Pancreas (tissue), 10 donors: ENCODE results near the gene DOCK3. TPM values are rescaled to one million over a fixed set of nuclear protein-coding genes. Genes with fewer than 3 reads are reported as not detected.

Source experiments
- ATAC-seq, 4 donors: fragments of 200-7000 bp; cut with Tn5 transposase; one replicate each; pipeline versions ENCODE4 v1.8.0 to v1.9.1; 2020; ENCODE audit warnings: mild to moderate bottlenecking in 4 of 4, moderate library complexity in 4 of 4
- DNase-seq, 6 donors: peaks; one replicate each; pipeline ENCODE4 v3.0.0-alpha.2; 2020
- FAIRE-seq: peaks from 2 replicates; lab custom pipeline; 2012; peaks lifted over from hg19 to GRCh38; lab: Jason Lieb, UNC
- H3K27ac ChIP-seq, 4 donors: fragments of 200-600 bp; sonication (generic); 1 replicate in 3 of 4; 2 replicates in 1 of 4; pipeline versions ENCODE4 v1.5.0 to v1.8.0; 2020
- H3K27me3 ChIP-seq, 4 donors: fragments of 200-600 bp; one replicate each; pipeline ENCODE4 v1.8.0; 2021
- H3K36me3 ChIP-seq, 3 donors: fragments of 200-600 bp; sonication (generic) in 1 of 3; one replicate each; pipeline versions ENCODE4 v1.5.0 to v1.8.0; 2020 to 2021
- H3K4me1 ChIP-seq, 3 donors: fragments of 200-600 bp; one replicate each; pipeline ENCODE4 v1.8.0; 2021
- H3K4me3 ChIP-seq, 4 donors: fragments of 200-600 bp; sonication (generic) in 2 of 4; one replicate each; pipeline versions ENCODE4 v1.5.0 to v1.8.0; 2020 to 2021
- H3K9me3 ChIP-seq, 4 donors: fragments of 200-600 bp; one replicate each; pipeline ENCODE4 v1.8.0; 2021
- WGBS, 2 donors: extraction: QIAGEN DNeasy Blood & Tissue Kit; methylation state at CpG; one replicate each; pipeline ENCODE4 v1.1.7; 2013; 5-methylcytosine and 5-hydroxymethylcytosine counted together
- intact Hi-C, 3 donors: fragments of 100-400 bp; cut with DNase I; formaldehyde crosslinking; loops; one replicate each; pipeline versions ENCODE4 v1.11.1 to v1.14.2; 2022
- polyA plus RNA-seq, 2 donors: library from polyadenylated mRNA; stranded (reverse); fragments of 200-250 nt; gene quantifications; one replicate each; pipeline ENCODE4 v1.2.3, GENCODE V29; 2013
- total RNA-seq, 6 donors: library from RNA; stranded (reverse); fragmentation: NEBNext Ultra II Directional in 4 of 6; extraction: Animal tissue kit (Norgen Biotek cat#: 25700) in 4 of 6; gene quantifications; one replicate each; pipeline versions ENCODE4 v1.2.1 to v1.2.4, GENCODE V29; 2021 to 2023
- TF ChIP-seq, protein P1 (sequence below), 4 donors: fragments of 200-600 bp; sonication (generic) in 3 of 4; IDR thresholded peaks; one replicate each; pipeline versions ENCODE4 v1.5.0 to v1.8.0; 2021; ENCODE audit warnings: antibody characterized with exemption in 4 of 4
- donor health status: healthy with polysubstance abuse.
- donor health status: DM: no; HTN: no; CAD: no; lungs with moderate emphysema.
- donor health status: DM: no; HTN: no; CAD: no.
- donor health status: control.
- donor health status: control.
- donor health status: Bipolar disorder and iron deficiency.
- donor health status: DM: yes; HTN: yes; CAD: no.
- donor health status: DM: no; HTN: no; CAD: no.
- donor health status: DM: no; HTN: no; CAD: no.
- donor health status: DM: yes; HTN: yes; CAD: no.

Gene DOCK3
- total and polyA plus RNA-seq, 8 donors: 0.09 to 1.5 (median 0.36) TPM

DNA sequence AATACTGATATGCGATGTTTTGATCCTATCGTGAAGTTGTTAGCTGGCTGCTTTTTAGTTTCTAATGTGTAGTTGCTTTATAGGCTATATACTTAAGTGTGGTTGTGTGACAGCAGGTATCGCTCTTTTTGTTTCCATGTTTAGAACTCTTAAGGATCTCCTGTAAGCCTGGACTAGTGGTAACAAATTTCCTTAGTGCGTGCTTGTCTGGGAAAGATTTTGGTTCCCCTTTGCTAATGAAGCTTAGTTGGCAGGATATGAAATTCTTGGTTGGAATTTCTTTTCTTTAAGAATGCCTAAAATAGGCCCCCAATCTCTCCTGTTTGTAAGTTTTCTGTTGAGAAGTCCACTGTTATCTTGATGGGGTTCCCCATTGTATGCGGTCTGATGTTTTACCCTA, 173.6 kb downstream of the DOCK3 start:
- no peak for FAIRE-seq
- Histone ChIP-seq H3K4me1 (no peaks in the 10 kb centered on the region), H3K9me3 (no peaks in the 10 kb centered on the region), H3K4me3 (no peak overlapping the region), H3K36me3 (no peaks in the 10 kb centered on the region), H3K27ac (no peak overlapping the region), H3K27me3 (no peaks in the 10 kb centered on the region)
- DNase-seq: no peak
- ATAC-seq: no peak
- WGBS, 2 donors: 89 to 96% methylated on average over 5 of the region's 5 CpGs
- intact Hi-C loops: no loop called here
- TF ChIP-seq, protein P1, sequence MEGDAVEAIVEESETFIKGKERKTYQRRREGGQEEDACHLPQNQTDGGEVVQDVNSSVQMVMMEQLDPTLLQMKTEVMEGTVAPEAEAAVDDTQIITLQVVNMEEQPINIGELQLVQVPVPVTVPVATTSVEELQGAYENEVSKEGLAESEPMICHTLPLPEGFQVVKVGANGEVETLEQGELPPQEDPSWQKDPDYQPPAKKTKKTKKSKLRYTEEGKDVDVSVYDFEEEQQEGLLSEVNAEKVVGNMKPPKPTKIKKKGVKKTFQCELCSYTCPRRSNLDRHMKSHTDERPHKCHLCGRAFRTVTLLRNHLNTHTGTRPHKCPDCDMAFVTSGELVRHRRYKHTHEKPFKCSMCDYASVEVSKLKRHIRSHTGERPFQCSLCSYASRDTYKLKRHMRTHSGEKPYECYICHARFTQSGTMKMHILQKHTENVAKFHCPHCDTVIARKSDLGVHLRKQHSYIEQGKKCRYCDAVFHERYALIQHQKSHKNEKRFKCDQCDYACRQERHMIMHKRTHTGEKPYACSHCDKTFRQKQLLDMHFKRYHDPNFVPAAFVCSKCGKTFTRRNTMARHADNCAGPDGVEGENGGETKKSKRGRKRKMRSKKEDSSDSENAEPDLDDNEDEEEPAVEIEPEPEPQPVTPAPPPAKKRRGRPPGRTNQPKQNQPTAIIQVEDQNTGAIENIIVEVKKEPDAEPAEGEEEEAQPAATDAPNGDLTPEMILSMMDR (IDR thresholded peaks at IDR 0.05): no peak

DNA sequence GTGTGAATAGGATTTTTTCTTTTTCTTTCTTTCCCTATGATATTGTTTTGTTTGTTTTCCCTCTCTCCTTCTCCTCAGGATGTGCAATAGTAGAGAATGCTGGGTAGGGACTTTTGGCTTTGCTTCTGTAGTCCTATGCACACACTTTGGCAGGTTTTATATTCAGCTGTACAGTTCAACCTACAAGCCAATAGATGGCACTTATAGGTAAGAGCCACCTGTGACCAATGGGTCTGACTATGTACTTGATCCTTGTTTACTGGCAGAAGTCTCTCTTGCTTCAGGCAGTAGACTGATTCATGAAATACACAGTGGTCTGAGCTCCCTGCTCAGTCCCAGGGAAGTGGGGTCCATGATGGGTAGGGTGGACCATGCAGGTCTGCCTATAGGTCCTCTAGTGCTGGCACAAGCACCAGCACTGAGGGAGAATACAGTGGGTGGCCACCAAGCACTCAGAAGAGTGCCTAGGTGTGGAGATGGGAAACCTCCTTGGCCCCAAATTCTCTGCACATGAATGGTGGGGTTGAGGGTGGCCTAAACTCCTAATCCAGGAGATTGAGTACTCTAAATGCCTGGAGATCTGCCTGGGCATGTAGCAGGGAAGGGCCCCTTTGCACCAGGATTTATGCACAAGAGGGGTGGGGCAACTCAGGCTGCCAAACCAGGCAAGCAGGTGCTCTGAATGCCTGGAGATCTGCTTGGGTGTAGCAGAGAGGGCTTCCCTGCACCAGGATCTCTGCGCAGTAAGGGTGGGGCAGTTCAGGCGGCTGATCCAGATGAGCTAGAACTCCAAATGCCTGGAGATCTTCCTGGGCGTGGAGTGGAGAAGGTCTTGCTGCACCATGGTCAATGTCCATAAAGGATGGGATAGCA, 176.1 kb downstream of the DOCK3 start:
- no peaks in the 10 kb centered on the region for H3K4me1 ChIP-seq
- no peak overlapping the region for H3K4me3 ChIP-seq
- no peaks in the 10 kb centered on the region for H3K36me3 ChIP-seq
- 71 to 89% methylated on average over 3 of the region's 3 CpGs for WGBS, 2 donors
- DNase-seq: no peak
- FAIRE-seq: no peak
- no peaks in the 10 kb centered on the region for H3K9me3 ChIP-seq
- TF ChIP-seq, protein P1 (IDR thresholded peaks at IDR 0.05): no peak
- intact Hi-C loops: no loop called here
- no peak overlapping the region for H3K27ac ChIP-seq
- H3K27me3 ChIP-seq: no peaks in the 10 kb centered on the region
- ATAC-seq: no peak

DNA sequence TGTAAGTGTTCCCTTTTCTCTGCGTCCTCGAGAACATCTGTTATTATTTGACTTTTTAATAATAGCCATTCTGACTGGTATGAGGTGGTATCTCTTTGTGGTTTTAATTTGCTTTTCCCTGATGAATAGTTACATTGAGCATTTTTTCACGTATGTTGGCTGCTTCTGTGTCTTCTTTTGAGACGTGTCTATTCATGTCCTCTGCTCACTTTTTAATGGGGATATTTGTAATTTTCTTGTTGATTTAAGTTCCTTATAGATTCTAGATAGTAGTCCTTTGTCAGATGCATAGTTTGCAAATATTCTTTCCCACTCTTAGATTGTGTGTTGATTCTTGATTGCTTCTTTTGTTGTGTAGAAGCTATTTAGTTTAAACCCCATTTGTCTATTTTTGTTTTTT, 179.2 kb downstream of the DOCK3 start:
- FAIRE-seq (no peak), DNase-seq (no peak), ATAC-seq (no peak)
- no peaks in the 10 kb centered on the region for H3K36me3 ChIP-seq
- H3K9me3 ChIP-seq: no peaks in the 10 kb centered on the region
- no peak overlapping the region for H3K4me3 ChIP-seq
- H3K27ac ChIP-seq: no peak overlapping the region
- TF ChIP-seq, protein P1 (IDR thresholded peaks at IDR 0.05): no peak
- H3K4me1 ChIP-seq: no peaks in the 10 kb centered on the region
- no peaks in the 10 kb centered on the region for H3K27me3 ChIP-seq
- intact Hi-C loops: no loop called here
- 47 to 50% methylated on average over 4 of the region's 4 CpGs for WGBS, 2 donors

DNA sequence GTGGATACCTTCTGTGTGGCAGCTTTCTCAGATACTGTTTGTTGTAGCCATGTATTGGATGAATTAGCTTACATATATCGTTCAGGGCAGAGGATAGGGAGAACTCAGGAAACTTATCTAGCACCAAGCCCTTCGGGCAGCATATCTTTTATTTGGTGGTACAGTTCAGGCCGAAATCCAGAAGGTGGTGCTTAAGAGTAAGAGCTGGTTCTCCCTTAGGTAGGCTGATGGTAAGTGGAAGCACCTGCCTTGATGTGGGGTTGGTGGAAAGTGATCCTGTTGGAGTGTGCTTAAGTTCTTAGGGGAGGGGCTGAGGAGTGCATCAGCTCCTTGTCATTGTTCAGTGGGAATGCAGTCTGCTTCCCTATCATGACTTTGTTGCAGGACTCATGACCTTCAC, 187.5 kb downstream of the DOCK3 start:
- DNase-seq (no peak), ATAC-seq (no peak), FAIRE-seq (no peak)
- Histone ChIP-seq H3K9me3 (no peaks in the 10 kb centered on the region), H3K4me1 (no peaks in the 10 kb centered on the region), H3K27me3 (no peaks in the 10 kb centered on the region), H3K27ac (no peak overlapping the region), H3K4me3 (no peak overlapping the region), H3K36me3 (no peaks in the 10 kb centered on the region)
- WGBS, 2 donors: 68 to 69% methylated on average over 3 of the region's 3 CpGs
- intact Hi-C loops: no loop called here
- TF ChIP-seq, protein P1 (IDR thresholded peaks at IDR 0.05): no peak
